HG03139 (cell line): ENCODE results near the gene UGT1A4.
"Not testable (repeated sequence)": the region's sequence is repeated elsewhere in the genome, so short reads cannot be mapped to it uniquely, and the experiment has no call there.

Experiments
- ATAC-seq: cut with Tn5 transposase; IDR thresholded peaks from one replicate; pipeline ENCODE4 v1.9.1; 2021; ENCODE audit not compliant: unreplicated experiment

Gene UGT1A4

DNA sequence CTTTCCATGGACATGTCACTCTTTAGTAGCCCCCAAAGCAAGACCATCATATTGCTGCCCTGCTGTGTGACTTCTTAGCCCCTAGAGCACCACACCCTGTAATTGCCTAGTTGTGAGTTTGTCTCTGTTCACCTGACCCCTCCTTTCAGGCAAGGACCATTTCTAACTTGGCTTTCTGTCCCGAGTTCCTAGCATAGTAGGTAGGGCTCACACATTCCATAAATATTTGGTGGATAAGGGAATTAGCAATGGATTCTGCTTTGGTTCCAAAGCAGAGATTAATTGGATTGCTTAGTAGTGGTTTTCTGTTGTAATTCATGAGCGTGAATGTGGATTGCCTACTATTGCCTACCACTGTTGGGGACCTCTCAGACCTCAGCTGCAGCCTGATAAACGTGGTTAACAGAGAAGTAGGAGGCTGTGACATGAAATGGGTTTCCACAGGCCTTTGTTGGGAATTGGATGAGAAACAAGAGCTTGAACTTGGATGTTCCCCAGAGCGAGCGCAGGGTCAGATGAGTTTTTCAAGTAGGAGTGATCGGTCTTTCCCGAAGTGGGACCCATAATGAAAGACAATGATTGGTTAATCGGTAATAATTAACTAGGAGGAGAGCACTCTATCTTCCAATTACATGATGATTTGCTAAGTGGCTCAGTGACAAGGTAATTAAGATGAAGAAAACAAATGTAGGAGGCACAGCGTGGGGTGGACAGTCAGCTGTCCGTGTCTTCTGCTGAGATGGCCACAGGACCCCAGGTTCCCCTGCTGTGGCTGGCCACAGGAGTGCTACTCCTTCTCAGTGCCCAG is 28.1 kb downstream of the UGT1A4 start:
- no peak for ATAC-seq

DNA sequence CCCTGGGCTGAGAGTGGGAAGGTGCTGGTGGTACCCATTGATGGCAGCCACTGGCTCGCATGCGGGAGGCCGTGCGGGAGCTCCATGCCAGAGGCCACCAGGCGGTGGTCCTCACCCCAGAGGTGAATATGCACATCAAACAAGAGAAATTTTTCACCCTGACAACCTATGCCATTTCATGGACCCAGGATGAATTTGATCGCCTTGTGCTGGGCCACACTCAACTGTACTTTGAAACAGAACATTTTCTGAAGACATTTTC is 28.7 kb downstream of the UGT1A4 start:
- ATAC-seq: no peak

DNA sequence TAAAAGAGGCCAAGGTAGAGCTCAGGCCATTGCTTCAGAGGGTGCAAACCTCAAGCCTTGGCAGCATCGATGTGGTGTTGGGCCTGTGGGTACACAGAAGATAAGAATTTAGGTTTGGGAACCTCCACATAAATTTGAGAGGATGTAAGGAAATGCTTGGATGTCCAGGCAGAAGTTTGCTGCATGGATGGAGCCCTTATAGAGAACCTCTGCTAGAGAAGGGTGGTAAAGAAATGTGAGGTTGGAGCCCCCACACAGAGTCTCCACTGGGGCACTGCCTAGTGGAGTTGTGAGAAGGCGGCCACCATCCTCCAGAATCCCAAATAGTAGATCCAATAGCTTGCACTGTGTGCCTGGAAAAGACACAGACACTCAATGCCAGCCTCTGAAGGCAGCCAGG is 32.2 kb downstream of the UGT1A4 start:
- not testable (repeated sequence) for ATAC-seq

DNA sequence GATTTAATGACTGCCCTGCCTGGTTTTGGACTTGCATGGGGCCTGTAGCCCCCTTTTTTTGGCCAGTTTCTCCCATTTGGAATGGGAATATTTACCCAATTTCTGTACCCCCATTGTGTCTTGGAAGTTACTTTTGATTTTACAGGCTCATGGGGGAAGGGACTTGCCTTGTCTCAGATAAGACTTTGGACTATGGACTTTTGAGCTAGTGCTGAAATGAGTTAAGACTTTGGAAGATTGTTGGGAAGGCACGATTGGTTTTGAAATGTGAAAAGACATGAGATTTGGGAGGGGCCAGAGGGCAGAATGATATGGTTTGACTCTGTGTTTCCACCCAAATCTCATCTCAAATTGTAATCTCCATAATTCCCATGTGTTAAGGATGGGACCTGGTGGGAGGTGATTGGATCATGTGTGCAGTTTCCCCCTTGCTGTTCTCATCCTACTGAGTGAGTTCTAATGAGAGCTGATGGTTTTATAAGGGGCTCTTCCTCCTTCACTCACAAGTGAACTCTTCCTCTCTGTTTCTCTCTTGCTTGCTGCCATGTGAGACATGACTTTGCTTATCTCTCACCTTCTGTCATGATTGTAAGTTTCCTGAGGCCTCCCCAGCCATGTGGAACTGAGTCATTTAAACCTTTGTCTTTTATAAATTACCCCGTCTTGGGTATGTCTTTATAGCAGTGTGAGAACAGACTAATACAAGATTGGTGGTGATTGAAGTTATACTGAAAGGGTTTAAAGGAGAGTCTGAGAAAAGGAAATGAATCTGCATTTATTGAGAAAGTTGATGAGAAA is 32.9 kb downstream of the UGT1A4 start:
- ATAC-seq: not testable (repeated sequence)

DNA sequence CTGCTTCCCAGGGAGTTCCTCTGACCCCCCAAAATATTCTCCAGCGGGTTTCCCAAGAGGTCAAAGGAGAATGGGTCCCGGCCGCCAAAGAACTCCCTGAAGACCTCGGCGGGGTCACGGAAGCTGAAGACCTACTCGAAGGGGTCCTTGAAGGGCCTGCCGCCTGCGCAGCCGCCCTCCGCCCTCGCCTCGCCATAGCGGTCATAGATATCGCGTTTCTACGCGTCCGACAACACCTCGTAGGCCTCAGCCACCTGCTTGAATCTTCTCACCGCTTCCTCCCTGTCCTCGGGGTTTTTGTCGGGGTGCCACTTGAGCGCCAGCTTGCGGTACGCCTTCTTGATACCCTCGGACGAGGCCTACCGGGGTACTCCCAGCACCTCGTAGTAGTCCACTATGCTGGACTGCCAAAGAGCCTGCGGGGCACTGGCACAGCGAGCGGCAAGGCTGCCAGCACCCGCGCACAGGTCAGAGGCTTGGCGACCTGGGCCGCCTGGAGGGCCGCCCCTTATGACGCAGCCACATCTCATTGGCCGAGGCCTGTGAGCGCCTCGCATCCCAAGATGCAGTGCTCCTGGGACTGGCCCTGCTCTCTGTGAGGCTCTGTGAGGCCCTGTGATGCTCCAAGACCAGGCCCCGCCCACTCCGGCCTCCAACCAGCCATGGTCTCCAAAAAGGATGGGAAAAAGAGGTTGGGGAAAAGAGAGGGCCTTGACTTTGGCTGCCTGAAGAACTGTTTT is 36.5 kb downstream of the UGT1A4 start:
- no peak for ATAC-seq

DNA sequence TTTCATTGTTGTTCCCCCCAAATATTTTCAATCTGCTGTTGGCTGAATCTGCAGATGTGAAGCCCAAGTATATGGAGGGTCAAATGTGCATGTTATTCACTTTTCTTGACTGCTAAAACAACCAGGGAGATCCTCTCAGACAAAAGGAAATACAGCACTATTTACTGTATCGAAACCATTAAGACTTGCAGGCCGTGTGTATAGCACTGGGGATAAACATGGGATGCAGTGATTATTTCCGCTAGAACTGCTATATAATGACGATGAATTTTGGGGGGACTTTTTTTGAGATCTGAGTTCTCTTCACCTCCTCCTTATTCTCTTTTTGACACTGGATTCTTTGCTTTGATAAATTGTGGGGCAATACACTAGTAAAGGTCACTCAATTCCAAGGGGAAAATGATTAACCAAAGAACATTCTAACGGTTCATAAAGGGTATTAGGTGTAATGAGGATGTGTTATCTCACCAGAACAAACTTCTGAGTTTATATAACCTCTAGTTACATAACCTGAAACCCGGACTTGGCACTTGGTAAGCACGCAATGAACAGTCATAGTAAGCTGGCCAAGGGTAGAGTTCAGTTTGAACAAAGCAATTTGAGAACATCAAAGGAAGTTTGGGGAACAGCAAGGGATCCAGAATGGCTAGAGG is 38.0 kb downstream of the UGT1A4 start:
- no peak for ATAC-seq

DNA sequence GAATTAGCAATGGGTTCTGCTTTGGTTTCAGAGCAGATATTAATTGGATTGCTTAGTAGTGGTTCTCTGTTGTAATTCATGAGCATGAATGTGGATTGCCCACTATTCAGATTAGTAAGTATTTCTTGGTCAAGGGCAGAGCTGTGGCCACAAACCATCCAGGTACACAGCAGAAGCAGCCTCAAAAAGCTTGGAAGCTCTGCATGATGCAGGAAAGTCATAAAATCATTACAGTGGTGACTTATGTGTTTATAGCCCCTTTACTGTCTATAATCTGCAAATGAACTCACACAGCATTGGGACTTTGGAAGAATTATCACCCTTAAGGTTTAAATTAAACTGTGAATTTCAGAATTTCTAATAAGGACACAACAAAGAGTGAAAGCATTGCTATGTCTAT is 39.6 kb downstream of the UGT1A4 start:
- no peak for ATAC-seq

DNA sequence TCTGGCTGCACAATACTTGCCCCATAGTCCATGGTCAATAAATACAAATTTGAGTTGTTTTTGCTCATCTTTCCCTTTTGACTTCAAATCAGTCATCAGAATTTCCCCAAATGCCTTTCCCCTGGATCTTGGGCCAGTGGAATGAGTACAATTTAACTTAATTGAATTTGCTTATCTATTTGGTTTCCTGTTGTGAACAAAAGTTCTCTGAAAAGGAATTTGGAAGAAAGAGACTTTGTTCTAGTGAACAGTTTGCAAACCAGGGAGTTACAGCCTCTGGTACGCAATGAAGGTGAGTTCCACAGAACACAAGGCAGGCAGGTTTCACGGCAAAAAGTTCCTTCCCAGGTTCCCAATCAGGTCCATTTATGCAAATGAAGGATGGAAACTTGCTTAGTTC is 40.3 kb downstream of the UGT1A4 start:
- ATAC-seq: no peak

DNA sequence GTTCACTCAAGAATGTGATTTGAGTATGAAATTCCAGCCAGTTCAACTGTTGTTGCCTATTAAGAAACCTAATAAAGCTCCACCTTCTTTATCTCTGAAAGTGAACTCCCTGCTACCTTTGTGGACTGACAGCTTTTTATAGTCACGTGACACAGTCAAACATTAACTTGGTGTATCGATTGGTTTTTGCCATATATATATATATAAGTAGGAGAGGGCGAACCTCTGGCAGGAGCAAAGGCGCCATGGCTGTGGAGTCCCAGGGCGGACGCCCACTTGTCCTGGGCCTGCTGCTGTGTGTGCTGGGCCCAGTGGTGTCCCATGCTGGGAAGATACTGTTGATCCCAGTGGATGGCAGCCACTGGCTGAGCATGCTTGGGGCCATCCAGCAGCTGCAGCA is 41.5 kb downstream of the UGT1A4 start, which contains the start of gene UGT1A1:
Gene UGT1A1, plus strand, starts transcription at position 228 of the 400 bp plus-strand sequence. Its CDS starts 18 bp downstream, at position 246.
- no peak for ATAC-seq

DNA sequence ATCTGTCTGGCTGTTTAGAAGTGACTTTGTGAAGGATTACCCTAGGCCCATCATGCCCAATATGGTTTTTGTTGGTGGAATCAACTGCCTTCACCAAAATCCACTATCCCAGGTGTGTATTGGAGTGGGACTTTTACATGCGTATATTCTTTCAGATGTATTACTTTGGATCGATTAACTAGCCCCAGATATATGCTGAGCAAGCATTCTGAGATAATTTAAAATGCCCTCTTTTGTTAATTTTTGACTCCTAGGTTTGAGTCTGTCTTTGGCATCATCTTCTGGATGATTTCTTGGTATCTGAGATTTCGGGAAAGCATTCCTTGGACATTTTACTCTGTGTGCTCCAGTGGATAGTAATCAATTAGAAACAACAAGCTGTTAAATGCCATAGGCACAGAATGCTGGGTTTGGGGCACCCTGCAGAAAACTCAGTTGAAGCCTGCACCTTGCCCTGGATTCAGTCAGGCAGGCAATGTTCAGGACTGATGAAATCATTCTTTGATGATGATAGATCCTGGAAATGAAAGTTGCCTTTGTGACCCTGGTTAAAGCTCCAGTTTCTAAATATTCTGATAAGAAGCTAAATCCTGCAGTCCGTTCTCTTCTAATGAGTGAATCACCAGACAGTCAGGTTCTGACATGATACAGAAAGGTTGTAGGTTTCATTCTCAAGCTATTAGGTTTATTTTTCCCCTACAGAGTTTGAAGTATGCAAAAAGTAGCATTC is 42.7 kb downstream of the UGT1A4 start:
- ATAC-seq: no peak

DNA sequence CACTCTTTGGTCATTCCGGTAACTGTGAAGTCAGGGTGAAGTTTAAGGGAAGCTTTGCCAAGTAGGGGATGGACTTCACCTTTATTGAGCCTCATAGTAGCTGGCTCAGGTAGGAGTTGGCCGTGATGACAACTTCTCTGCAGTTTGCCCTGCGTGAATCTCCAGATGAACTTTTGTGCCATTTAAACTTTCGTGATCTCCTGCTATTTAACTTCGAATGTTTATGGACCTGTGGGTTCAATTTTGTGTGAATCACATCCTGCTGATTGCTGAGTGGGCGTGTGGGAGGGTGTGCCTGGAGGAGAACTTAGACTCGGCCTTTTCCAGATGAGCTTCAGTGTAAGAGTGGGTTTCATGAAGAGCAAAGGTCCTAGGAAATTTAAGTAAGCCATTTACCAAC is 45.7 kb downstream of the UGT1A4 start:
- ATAC-seq: no peak

DNA sequence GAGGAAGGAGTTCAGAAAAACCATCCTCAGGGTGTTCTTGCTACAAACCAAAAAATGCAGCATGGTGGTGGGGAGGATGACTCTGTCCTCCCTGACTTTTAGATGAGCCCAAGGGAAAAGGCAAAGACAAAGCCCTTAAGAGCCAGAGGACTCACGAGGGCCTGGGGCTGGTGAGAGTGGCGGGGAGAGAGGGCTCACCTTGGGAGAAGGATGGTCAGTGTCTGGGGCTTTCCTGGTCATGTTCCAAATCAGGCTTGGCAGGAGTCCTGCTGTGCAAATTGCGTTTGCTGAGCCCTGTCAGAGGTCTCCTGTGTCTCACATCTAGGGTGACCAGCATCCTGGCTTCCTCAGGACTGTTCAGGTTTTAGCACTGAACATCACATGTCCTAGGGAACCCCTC is 46.2 kb downstream of the UGT1A4 start:
- no peak for ATAC-seq

DNA sequence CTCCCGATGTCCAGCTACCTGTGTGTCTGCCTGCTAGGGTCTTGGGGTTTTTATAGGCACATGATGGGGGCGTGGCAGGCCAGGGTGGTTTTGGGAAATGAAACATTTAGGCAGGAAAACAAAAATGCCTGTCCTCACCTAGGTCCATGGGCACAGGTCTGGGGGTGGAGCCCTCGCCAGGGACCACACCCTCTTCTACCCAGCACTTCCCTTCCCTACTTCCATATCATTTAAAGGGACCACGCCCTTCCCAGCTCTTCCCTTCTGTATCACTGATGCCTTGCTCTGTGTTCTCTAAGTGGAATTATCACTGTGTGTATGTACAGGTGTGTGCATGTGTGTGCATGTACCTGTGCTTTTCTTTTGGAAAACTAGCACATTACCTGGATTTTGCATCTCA is 47.9 kb downstream of the UGT1A4 start:
- ATAC-seq: no peak

DNA sequence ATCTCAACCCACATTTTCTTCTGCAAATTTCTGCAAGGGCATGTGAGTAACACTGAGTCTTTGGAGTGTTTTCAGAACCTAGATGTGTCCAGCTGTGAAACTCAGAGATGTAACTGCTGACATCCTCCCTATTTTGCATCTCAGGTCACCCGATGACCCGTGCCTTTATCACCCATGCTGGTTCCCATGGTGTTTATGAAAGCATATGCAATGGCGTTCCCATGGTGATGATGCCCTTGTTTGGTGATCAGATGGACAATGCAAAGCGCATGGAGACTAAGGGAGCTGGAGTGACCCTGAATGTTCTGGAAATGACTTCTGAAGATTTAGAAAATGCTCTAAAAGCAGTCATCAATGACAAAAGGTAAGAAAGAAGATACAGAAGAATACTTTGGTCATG is 49.5 kb downstream of the UGT1A4 start:
- ATAC-seq: no peak

DNA sequence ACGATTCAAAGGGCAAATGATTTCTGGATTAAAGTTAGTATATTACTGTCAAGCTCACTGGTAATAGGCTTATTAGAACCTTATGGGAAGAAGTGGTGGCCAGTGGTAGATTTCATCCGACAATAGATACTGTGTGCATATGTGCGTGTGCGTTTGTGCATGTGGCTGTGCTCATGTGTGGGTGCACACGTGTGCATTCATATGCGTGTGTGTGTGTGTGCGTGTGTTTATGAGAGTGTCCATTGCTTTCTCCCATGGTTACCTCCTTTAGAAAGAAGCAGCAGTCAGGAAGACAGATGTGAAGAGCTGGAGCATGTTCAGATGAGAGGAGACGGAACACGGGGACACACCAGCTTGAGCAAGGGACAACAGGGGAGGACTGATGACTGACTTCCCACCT is 50.7 kb downstream of the UGT1A4 start:
- no peak for ATAC-seq

DNA sequence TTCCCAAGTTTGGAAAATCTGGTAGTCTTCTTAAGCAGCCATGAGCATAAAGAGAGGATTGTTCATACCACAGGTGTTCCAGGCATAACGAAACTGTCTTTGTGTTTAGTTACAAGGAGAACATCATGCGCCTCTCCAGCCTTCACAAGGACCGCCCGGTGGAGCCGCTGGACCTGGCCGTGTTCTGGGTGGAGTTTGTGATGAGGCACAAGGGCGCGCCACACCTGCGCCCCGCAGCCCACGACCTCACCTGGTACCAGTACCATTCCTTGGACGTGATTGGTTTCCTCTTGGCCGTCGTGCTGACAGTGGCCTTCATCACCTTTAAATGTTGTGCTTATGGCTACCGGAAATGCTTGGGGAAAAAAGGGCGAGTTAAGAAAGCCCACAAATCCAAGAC is 53.6 kb downstream of the UGT1A4 start:
- ATAC-seq: no peak

DNA sequence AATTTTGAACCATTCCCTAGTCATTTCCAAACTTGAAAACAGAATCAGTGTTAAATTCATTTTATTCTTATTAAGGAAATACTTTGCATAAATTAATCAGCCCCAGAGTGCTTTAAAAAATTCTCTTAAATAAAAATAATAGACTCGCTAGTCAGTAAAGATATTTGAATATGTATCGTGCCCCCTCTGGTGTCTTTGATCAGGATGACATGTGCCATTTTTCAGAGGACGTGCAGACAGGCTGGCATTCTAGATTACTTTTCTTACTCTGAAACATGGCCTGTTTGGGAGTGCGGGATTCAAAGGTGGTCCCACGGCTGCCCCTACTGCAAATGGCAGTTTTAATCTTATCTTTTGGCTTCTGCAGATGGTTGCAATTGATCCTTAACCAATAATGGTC is 54.0 kb downstream of the UGT1A4 start:
- no peak for ATAC-seq

DNA sequence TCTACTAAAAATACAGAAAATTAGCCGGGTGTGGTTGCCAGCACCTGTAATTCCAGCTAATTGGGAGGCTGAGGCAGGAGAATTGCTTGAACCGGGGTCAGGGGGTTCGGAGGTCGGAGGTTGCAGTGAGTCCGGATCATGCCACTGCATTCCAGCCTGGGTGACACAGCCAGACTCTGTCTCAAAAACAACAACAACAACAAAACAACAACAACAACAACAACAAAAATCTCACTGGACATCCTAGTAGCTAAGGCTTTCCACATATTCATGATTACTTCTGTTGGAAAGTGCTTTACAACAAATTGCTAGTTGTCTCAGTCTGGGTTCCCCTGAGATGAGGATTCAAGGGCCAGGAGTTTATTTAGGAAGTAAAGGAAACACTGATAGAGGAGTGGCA is 55.3 kb downstream of the UGT1A4 start:
- no peak for ATAC-seq

DNA sequence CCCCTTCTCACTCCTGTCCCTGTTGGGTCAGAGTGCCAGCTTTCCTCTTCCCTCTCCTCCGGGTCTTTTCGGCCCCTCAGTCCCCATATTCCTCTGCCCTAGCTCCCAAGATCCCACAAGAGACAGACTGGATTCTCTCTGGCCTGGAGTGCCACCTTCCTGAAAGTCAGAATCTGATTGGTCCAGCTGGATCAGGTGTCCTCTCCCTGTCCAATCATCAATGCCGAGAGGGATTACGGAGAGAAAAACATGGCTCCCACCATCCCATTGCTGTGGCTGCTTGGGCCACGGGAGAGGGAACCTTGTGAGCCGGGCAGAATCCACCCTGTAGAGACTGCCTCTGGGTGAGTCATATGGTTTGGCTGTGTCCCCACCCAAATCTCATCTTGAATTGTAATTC is 56.9 kb downstream of the UGT1A4 start:
- no peak for ATAC-seq

DNA sequence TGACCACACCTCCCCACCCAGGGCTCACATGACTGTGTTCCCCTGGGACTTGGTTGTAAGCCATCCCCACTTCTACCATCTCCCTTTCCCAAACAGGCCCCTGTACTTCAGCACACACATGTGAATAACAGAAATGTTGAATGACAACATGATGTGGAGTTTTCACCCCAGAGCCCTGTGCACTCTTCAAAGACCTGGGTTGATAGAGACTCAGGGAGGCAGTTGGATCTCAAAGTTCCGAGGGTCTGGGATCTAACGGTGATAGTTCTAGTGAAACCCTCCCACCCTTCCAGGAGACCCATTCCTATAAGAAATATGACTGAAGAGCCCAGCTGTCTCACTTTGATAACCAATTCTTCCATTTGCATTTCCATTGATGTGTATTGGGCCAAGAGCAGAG is 59.5 kb downstream of the UGT1A4 start, which contains the start of gene MROH2A:
Gene MROH2A, plus strand, starts transcription at position 301 of the 400 bp plus-strand sequence. CDS start 1,029 bp downstream, outside the sequence.
- ATAC-seq: no peak

DNA sequence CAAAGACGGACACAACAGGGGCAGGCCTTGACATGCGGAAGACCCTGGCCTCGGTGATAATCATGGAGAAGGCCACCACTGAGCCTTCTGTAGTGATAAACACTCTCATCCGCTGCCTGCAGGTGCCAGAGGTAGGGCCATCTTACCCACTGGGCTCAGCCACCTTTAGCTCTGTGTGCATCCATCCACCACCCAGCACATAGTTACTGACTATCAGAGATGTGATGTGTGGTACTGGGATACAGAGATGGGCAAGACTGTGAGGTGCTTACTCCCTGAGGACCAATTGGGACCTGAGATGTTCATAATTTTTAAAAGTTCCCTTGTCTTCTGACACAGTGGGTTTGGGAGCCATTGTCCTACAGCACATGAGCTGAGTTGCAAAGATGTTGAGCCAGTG is 61.2 kb downstream of the UGT1A4 start:
- no peak for ATAC-seq
